ENCODE results near the gene RAB6B. TPM values are rescaled to one million over a fixed set of nuclear protein-coding genes. Genes with fewer than 3 reads are reported as not detected.

The RAB6B gene
- total RNA-seq, 2 donors from 2014 or later = 2.2 to 3.0 TPM

DNA sequence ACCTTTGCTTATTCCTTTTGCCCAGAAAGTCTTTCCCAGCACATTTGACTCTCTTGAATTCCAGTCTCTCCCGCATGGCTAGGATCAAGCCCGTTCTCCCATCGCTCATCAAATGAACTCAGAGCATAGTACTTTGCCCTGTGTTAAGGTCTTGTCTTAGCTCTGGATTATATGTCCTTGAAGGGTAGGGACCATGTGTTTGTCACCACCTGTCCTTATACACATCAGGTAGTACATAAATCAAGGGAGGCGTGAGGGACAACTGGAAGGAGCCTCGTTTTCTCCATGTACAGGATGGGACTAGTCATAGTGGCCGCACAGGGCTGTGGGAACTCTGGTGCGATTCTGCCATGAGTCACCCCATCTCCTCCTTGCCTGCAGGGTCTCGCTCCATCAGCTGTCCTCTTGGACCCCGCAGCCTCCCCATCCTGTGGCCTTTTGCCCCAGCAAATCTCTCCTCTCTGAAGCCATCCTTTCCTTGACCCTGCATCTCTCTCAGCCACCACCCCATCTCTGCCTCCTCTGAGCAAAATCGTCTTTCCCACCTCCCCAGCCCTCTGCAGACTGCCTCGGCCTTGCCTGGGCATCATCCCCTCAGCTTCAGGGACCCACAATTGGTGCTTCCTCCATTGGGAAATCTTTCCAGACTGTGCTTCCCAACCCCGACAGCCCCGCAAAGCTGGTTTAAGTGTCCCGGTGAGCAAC is 33.4 kb upstream of the RAB6B start:
- Histone ChIP-seq H3K36me3 (ENCODE audit: control insufficient read depth, insufficient read depth, low read length) (peaks cover 11% of the 10 kb centered on the region), H3K4me1 (ENCODE audit: control insufficient read depth, insufficient read depth, low read length) (no peaks in the 10 kb centered on the region), H3K27me3 (ENCODE audit: control insufficient read depth, insufficient read depth, low read length, poor library complexity, severe bottlenecking) (peaks cover 16% of the 10 kb centered on the region), H3K4me3 (ENCODE audit: low read length) (no peak overlapping the region), H3K9ac (ENCODE audit: extremely low read depth, low read length, poor library complexity, severe bottlenecking) (no peak overlapping the region), H3K27ac (ENCODE audit: low read depth, low read length) (no peak overlapping the region), H3K9me3 (ENCODE audit: control insufficient read depth, low read length) (no peaks in the 10 kb centered on the region)
- H3K27ac Mint-ChIP-seq = no peak overlapping the region
- H3K4me1 Mint-ChIP-seq = peaks cover 12% of the 10 kb centered on the region
- H3K4me3 Mint-ChIP-seq = no peak overlapping the region
- WGBS, 2 experiments (ENCODE audit: insufficient coverage in 1 of 2, insufficient read length in 1 of 2) = 94 to 95% methylated on average over 12 to 14 of the region's 14 CpGs
- peaks cover 31% of the 10 kb centered on the region for H3K27me3 Mint-ChIP-seq (ENCODE audit: insufficient read depth)
- peaks cover 12% of the 10 kb centered on the region for H3K36me3 Mint-ChIP-seq (ENCODE audit: low read depth)
- DNase-seq = peak; percentile 31
- no peaks in the 10 kb centered on the region for H3K9me3 Mint-ChIP-seq
- TF ChIP-seq CTCF (conservative IDR thresholded peaks at IDR 0.05) = no peak

DNA sequence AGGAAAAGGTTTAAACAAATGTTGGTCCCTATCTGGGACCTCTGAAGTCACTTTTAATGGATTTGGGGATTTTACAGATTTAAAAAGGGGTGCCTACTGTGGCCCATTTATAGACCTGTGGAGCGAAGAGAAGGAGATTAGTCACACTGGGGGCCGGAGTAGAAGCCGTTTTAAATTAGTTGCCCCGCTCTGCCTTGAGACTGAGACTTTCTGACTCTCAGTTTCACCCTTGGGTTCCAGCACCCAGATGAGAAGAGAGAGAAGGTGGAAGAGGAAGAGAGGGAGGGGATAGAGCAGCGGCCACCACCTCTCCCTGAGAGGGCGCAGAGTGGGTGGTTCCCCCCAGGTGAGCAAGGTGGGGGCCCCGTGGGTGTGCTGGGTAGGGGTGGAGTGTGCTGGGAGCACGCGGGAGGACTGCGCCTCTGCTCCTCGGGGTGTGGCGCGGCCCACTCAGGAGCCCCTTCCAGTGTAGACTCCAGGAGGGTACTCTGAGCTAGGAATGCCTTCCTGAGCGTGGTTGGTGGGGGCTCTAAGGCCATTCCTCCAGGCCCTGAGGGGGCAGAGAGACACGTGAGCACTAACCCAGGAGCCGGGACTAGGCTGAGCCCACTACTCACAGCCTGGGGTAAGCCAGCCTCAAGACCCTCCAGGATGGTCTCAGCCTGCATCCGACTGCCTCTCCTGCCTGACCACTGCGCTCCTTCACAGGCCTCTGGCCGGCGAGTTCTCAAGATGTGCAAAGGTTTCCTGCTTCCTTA is 32.6 kb upstream of the RAB6B start:
- no peak for TF ChIP-seq CTCF (conservative IDR thresholded peaks at IDR 0.05)
- H3K9ac ChIP-seq (ENCODE audit: extremely low read depth, low read length, poor library complexity, severe bottlenecking) = no peak overlapping the region
- H3K4me3 ChIP-seq (ENCODE audit: low read length) = peak overlapping the region; percentile 63
- no peak overlapping the region for H3K27ac ChIP-seq (ENCODE audit: low read depth, low read length)
- peak; percentile 41 for DNase-seq
- Mint-ChIP-seq H3K9me3 (no peaks in the 10 kb centered on the region), H3K36me3 (ENCODE audit: low read depth) (peaks cover 6% of the 10 kb centered on the region), H3K27ac (no peak overlapping the region), H3K4me3 (peak overlapping the region; percentile 61), H3K4me1 (peaks cover 12% of the 10 kb centered on the region), H3K27me3 (ENCODE audit: insufficient read depth) (peaks cover 31% of the 10 kb centered on the region)
- no peaks in the 10 kb centered on the region for H3K4me1 ChIP-seq (ENCODE audit: control insufficient read depth, insufficient read depth, low read length)
- peaks cover 6% of the 10 kb centered on the region for H3K36me3 ChIP-seq (ENCODE audit: control insufficient read depth, insufficient read depth, low read length)
- peaks cover 16% of the 10 kb centered on the region for H3K27me3 ChIP-seq (ENCODE audit: control insufficient read depth, insufficient read depth, low read length, poor library complexity, severe bottlenecking)
- 88 to 96% methylated on average over 19 to 20 of the region's 20 CpGs for WGBS, 2 experiments (ENCODE audit: insufficient coverage in 1 of 2, insufficient read length in 1 of 2)
- no peaks in the 10 kb centered on the region for H3K9me3 ChIP-seq (ENCODE audit: control insufficient read depth, low read length)

GRCh38 chr3:133927540-133928066 is 31.9 kb upstream of the RAB6B start:
- no peak overlapping the region for H3K27ac Mint-ChIP-seq
- TF ChIP-seq CTCF (conservative IDR thresholded peaks at IDR 0.05) = peak; percentile 84
- Histone ChIP-seq H3K9ac (ENCODE audit: extremely low read depth, low read length, poor library complexity, severe bottlenecking) (no peak overlapping the region), H3K27me3 (ENCODE audit: control insufficient read depth, insufficient read depth, low read length, poor library complexity, severe bottlenecking) (peaks cover 16% of the 10 kb centered on the region), H3K4me1 (ENCODE audit: control insufficient read depth, insufficient read depth, low read length) (no peaks in the 10 kb centered on the region), H3K27ac (ENCODE audit: low read depth, low read length) (no peak overlapping the region), H3K9me3 (ENCODE audit: control insufficient read depth, low read length) (no peaks in the 10 kb centered on the region), H3K36me3 (ENCODE audit: control insufficient read depth, insufficient read depth, low read length) (no peaks in the 10 kb centered on the region), H3K4me3 (ENCODE audit: low read length) (peak overlapping the region; percentile 75)
- no peaks in the 10 kb centered on the region for H3K9me3 Mint-ChIP-seq
- DNase-seq = peak; percentile 85
- H3K36me3 Mint-ChIP-seq (ENCODE audit: low read depth) = no peaks in the 10 kb centered on the region
- H3K4me1 Mint-ChIP-seq = peaks cover 12% of the 10 kb centered on the region
- WGBS, 2 experiments (ENCODE audit: insufficient coverage in 1 of 2, insufficient read length in 1 of 2) = 9 to 13% methylated on average over 30 to 51 of the region's 51 CpGs
- H3K27me3 Mint-ChIP-seq (ENCODE audit: insufficient read depth) = peaks cover 31% of the 10 kb centered on the region
- H3K4me3 Mint-ChIP-seq = peak overlapping the region; percentile 61

All from endodermal cell (in vitro differentiated cells).